Esophagus squamous epithelium (tissue), 4 donors: Measurements from ENCODE around the gene FSTL4.

Experiments
- POLR2A ChIP-seq, 4 donors: fragments of 450-650 bp; IDR thresholded peaks; one replicate each; pipeline ENCODE4 v1.6.1; 2017; ENCODE audit warnings: antibody characterized with exemption in 4 of 4, mild to moderate bottlenecking in 4 of 4, moderate library complexity in 3 of 4
- TF ChIP-seq, protein P1 (sequence below), 6 experiments: fragments of 450-650 bp in 4 of 6; fragments of 200-600 bp in 2 of 6; sonication (generic) in 2 of 6; IDR thresholded peaks; one replicate each; pipeline ENCODE4 v1.5.1; 2016 to 2019; ENCODE audit warnings: antibody characterized with exemption in 6 of 6, mild to moderate bottlenecking in 4 of 6, moderate library complexity in 4 of 6

DNA sequence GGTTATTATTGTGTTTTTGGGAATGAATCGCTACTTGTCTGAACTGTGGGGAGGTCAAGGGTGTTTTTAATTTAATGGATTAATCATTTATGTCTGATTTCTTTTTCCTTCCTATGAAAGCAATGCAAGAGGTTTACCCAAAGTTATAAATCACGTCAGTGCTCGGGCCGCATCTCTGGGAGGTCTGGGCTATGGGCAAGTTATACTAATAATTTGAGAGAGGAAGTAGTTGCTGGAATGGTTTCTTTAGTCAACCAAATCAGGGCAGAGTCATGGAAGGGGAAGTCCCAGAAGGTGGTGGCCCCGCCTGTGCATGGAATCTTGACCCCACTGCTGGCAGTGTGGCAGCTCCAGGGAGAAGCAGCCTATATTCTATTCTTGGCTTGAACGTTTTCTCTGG is 380.3 kb downstream of the FSTL4 start:
- no peak for TF ChIP-seq POLR2A (IDR thresholded peaks at IDR 0.05)
- TF ChIP-seq, protein P1, sequence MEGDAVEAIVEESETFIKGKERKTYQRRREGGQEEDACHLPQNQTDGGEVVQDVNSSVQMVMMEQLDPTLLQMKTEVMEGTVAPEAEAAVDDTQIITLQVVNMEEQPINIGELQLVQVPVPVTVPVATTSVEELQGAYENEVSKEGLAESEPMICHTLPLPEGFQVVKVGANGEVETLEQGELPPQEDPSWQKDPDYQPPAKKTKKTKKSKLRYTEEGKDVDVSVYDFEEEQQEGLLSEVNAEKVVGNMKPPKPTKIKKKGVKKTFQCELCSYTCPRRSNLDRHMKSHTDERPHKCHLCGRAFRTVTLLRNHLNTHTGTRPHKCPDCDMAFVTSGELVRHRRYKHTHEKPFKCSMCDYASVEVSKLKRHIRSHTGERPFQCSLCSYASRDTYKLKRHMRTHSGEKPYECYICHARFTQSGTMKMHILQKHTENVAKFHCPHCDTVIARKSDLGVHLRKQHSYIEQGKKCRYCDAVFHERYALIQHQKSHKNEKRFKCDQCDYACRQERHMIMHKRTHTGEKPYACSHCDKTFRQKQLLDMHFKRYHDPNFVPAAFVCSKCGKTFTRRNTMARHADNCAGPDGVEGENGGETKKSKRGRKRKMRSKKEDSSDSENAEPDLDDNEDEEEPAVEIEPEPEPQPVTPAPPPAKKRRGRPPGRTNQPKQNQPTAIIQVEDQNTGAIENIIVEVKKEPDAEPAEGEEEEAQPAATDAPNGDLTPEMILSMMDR (IDR thresholded peaks at IDR 0.05): no peak
